Kidney epithelial cell (primary cell): ENCODE measurements around the gene CHST7. TPM values are rescaled to one million over a fixed set of nuclear protein-coding genes. Genes with fewer than 3 reads are reported as not detected.

ENCODE experiments used
- DNase-seq: peaks from one replicate; pipeline ENCODE4 v3.0.0-alpha.2; 2010; ENCODE audit warnings: low read depth
- H3K27me3 ChIP-seq: 2 replicates; pipeline ENCODE4 v1.6.0; 2011; ENCODE audit warnings: low read length; ENCODE audit not compliant: control insufficient read depth, insufficient read depth
- H3K36me3 ChIP-seq: 2 replicates; pipeline ENCODE4 v1.5.1; 2011; ENCODE audit warnings: low read length; ENCODE audit not compliant: control insufficient read depth, insufficient read depth
- H3K4me3 ChIP-seq: 2 replicates; pipeline ENCODE4 v1.5.1; 2011; ENCODE audit warnings: low read depth, mild to moderate bottlenecking, control low read depth, low read length
- CTCF ChIP-seq: IDR thresholded peaks from 2 replicates; pipeline ENCODE4 v1.5.1; 2011; ENCODE audit warnings: mild to moderate bottlenecking, moderate library complexity, low read length, control low read depth, inconsistent platforms; ENCODE audit not compliant: insufficient read depth, poor library complexity, severe bottlenecking
- total RNA-seq: library from RNA; depleted of rRNA; stranded (reverse); fragments of >200 nt; gene quantifications from 2 replicates; pipeline ENCODE4 v1.2.3, GENCODE V29; 2015

The CHST7 gene
- total RNA-seq, 1 donor from 2014 or later, result 5.2 TPM

- H3K27me3 ChIP-seq, result peaks cover 5% of the 10 kb centered on the region
- no peak for TF ChIP-seq CTCF
- no peak for DNase-seq
- no peaks in the 10 kb centered on the region for H3K36me3 ChIP-seq
- H3K4me3 ChIP-seq, result no peak overlapping the region
Observed at GRCh38 chrX:46576458-46576857, 2.9 kb downstream of the CHST7 start.

GRCh38 chrX:46577221-46578005 lies 3.8 kb downstream of the CHST7 start:
- TF ChIP-seq CTCF, result no peak
- H3K36me3 ChIP-seq, result no peaks in the 10 kb centered on the region
- no peak overlapping the region for H3K4me3 ChIP-seq
- H3K27me3 ChIP-seq, result peaks cover 5% of the 10 kb centered on the region
- DNase-seq, result no peak

- no peak for TF ChIP-seq CTCF
- H3K4me3 ChIP-seq, result no peak overlapping the region
- peaks cover 5% of the 10 kb centered on the region for H3K27me3 ChIP-seq
- H3K36me3 ChIP-seq, result no peaks in the 10 kb centered on the region
- DNase-seq, result no peak
Observed at GRCh38 chrX:46579250-46579649, 5.7 kb downstream of the CHST7 start.

GRCh38 chrX:46580613-46581012 lies 7.0 kb downstream of the CHST7 start:
- Histone ChIP-seq H3K36me3 (no peaks in the 10 kb centered on the region), H3K4me3 (no peak overlapping the region), H3K27me3 (no peaks in the 10 kb centered on the region)
- no peak for TF ChIP-seq CTCF
- no peak for DNase-seq

- Histone ChIP-seq H3K36me3 (no peaks in the 10 kb centered on the region), H3K4me3 (no peak overlapping the region), H3K27me3 (no peaks in the 10 kb centered on the region)
- no peak for TF ChIP-seq CTCF
- no peak for DNase-seq
Observed at GRCh38 chrX:46582325-46582724, 8.8 kb downstream of the CHST7 start.

- Histone ChIP-seq H3K27me3 (no peaks in the 10 kb centered on the region), H3K4me3 (no peak overlapping the region), H3K36me3 (no peaks in the 10 kb centered on the region)
- DNase-seq, result no peak
- no peak for TF ChIP-seq CTCF
Observed at GRCh38 chrX:46582966-46583365, 9.4 kb downstream of the CHST7 start.
